H1 (cell line): ENCODE measurements around the gene COL26A1. TPM values are rescaled to one million over a fixed set of nuclear protein-coding genes. Genes with fewer than 3 reads are reported as not detected.

ENCODE experiments used
- ATF3 ChIP-seq: IDR thresholded peaks from 2 replicates; pipeline ENCODE4 v1.6.1; 2011; ENCODE audit warnings: low read depth, mild to moderate bottlenecking, low read length; ENCODE audit not compliant: insufficient read depth
- CTCF ChIP-seq, 3 experiments: IDR thresholded peaks; 1 replicate in 2 of 3; 2 replicates in 1 of 3; pipeline versions ENCODE4 v1.5.1 to v1.6.1; 2011; ENCODE audit warnings: low read length in 3 of 3, mild to moderate bottlenecking in 3 of 3, inconsistent platforms in 2 of 3, low read depth in 1 of 3, moderate library complexity in 1 of 3; ENCODE audit not compliant: insufficient read depth in 1 of 3; ENCODE audit errors: control extremely low read depth in 1 of 3
- MAX ChIP-seq: IDR thresholded peaks from 2 replicates; pipeline ENCODE4 v1.6.1; 2012; ENCODE audit warnings: inconsistent platforms
- POU5F1 ChIP-seq: IDR thresholded peaks from 2 replicates; pipeline ENCODE4 v1.6.1; 2011; ENCODE audit warnings: low read depth, mild to moderate bottlenecking, low read length, moderate library complexity
- RXRA ChIP-seq: IDR thresholded peaks from 2 replicates; pipeline ENCODE4 v1.6.1; 2011; ENCODE audit warnings: low read depth, mild to moderate bottlenecking, low read length, moderate library complexity; ENCODE audit not compliant: insufficient read depth
- polyA plus RNA-seq, 7 experiments: library from polyadenylated mRNA; depleted of rRNA in 3 of 7; stranded (reverse) in 5 of 7; unstranded in 2 of 7; fragments of >200 nt in 5 of 7; fragments of 200-250 nt in 2 of 7; gene quantifications; 1 replicate in 5 of 7; 2 replicates in 1 of 7; 4 replicates in 1 of 7; pipeline versions ENCODE4 v1.2.1 to v1.2.3, GENCODE V29; 2011 to 2013; ENCODE audit warnings: missing spikeins in 2 of 7, mixed read lengths in 2 of 7
- total RNA-seq: library from RNA; stranded (reverse); fragmentation: NEBNext Ultra II Directional; extraction: Animal tissue kit (Norgen Biotek cat#: 25700); gene quantifications from 2 replicates; pipeline ENCODE4 v1.2.1, GENCODE V29; 2021
- TF ChIP-seq, protein P1 (sequence below): fragments of 300-600 bp; sonication (generic); IDR thresholded peaks from 2 replicates; pipeline ENCODE4 v1.7.1; 2012; ENCODE audit warnings: low read length, moderate library complexity, mild to moderate bottlenecking, inconsistent platforms; ENCODE audit not compliant: insufficient replicate concordance

COL26A1 gene
- total and polyA plus RNA-seq, 2 of the 8 experiments (the other 6 are each of a cell fraction or from before 2014, with no cell fraction given): 51.1 to 68.8 TPM

DNA sequence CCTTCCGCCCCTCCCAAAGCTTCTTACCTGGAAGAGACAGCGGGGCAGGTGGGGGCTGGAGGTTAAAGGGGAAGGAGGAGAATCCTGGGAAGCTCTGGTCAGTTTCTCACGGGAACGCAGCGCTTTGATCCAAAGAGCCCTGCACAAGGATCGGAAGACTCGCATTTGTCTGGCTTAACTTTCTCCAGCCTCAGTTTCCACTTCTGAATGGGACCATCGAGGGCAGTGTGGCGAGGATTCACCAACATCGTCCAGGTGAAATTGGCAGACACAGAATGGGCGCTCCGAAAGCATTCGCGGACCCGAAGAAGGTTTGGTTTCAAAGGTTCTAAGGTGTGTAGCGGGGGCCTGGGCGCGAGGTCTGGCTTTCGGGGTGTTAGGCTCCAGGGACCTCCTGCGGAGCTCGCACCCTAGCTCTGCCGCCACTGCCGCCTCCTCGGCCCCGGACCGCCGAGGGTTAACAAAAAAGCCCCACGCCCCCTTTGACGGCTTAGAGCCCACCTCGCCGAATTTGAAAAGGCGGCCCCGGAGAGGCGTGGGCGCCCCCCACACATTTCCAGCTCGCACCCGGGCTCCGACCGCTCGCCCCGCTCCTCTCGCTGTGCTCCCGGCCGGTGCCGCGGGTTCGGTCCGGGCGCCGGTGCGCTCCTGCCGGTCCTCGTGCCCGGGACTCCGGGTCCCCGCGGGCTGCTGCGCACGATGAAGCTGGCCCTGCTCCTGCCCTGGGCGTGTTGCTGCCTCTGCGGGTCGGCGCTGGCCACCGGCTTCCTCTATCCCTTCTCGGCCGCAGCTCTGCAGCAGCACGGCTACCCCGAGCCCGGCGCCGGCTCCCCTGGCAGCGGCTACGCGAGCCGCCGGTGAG lies at the start of gene COL26A1 (continued):
- TF ChIP-seq, protein P1, sequence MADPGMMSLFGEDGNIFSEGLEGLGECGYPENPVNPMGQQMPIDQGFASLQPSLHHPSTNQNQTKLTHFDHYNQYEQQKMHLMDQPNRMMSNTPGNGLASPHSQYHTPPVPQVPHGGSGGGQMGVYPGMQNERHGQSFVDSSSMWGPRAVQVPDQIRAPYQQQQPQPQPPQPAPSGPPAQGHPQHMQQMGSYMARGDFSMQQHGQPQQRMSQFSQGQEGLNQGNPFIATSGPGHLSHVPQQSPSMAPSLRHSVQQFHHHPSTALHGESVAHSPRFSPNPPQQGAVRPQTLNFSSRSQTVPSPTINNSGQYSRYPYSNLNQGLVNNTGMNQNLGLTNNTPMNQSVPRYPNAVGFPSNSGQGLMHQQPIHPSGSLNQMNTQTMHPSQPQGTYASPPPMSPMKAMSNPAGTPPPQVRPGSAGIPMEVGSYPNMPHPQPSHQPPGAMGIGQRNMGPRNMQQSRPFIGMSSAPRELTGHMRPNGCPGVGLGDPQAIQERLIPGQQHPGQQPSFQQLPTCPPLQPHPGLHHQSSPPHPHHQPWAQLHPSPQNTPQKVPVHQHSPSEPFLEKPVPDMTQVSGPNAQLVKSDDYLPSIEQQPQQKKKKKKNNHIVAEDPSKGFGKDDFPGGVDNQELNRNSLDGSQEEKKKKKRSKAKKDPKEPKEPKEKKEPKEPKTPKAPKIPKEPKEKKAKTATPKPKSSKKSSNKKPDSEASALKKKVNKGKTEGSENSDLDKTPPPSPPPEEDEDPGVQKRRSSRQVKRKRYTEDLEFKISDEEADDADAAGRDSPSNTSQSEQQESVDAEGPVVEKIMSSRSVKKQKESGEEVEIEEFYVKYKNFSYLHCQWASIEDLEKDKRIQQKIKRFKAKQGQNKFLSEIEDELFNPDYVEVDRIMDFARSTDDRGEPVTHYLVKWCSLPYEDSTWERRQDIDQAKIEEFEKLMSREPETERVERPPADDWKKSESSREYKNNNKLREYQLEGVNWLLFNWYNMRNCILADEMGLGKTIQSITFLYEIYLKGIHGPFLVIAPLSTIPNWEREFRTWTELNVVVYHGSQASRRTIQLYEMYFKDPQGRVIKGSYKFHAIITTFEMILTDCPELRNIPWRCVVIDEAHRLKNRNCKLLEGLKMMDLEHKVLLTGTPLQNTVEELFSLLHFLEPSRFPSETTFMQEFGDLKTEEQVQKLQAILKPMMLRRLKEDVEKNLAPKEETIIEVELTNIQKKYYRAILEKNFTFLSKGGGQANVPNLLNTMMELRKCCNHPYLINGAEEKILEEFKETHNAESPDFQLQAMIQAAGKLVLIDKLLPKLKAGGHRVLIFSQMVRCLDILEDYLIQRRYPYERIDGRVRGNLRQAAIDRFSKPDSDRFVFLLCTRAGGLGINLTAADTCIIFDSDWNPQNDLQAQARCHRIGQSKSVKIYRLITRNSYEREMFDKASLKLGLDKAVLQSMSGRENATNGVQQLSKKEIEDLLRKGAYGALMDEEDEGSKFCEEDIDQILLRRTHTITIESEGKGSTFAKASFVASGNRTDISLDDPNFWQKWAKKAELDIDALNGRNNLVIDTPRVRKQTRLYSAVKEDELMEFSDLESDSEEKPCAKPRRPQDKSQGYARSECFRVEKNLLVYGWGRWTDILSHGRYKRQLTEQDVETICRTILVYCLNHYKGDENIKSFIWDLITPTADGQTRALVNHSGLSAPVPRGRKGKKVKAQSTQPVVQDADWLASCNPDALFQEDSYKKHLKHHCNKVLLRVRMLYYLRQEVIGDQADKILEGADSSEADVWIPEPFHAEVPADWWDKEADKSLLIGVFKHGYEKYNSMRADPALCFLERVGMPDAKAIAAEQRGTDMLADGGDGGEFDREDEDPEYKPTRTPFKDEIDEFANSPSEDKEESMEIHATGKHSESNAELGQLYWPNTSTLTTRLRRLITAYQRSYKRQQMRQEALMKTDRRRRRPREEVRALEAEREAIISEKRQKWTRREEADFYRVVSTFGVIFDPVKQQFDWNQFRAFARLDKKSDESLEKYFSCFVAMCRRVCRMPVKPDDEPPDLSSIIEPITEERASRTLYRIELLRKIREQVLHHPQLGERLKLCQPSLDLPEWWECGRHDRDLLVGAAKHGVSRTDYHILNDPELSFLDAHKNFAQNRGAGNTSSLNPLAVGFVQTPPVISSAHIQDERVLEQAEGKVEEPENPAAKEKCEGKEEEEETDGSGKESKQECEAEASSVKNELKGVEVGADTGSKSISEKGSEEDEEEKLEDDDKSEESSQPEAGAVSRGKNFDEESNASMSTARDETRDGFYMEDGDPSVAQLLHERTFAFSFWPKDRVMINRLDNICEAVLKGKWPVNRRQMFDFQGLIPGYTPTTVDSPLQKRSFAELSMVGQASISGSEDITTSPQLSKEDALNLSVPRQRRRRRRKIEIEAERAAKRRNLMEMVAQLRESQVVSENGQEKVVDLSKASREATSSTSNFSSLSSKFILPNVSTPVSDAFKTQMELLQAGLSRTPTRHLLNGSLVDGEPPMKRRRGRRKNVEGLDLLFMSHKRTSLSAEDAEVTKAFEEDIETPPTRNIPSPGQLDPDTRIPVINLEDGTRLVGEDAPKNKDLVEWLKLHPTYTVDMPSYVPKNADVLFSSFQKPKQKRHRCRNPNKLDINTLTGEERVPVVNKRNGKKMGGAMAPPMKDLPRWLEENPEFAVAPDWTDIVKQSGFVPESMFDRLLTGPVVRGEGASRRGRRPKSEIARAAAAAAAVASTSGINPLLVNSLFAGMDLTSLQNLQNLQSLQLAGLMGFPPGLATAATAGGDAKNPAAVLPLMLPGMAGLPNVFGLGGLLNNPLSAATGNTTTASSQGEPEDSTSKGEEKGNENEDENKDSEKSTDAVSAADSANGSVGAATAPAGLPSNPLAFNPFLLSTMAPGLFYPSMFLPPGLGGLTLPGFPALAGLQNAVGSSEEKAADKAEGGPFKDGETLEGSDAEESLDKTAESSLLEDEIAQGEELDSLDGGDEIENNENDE: no peak
- no peak for TF ChIP-seq ATF3
- TF ChIP-seq MAX: peak; percentile 77
- no peak for TF ChIP-seq RXRA
- TF ChIP-seq POU5F1: no peak
- no peak for TF ChIP-seq CTCF (IDR thresholded peaks at IDR 0.05; ENCODE audit: control extremely low read depth in 1 of 3, insufficient read depth in 1 of 3, low read depth in 1 of 3, low read length in 3 of 3)
